Prostate gland (tissue), 1 donor: ENCODE measurements around the gene VIPR2.

Experiments
- POLR2A ChIP-seq: fragments of 450-650 bp; IDR thresholded peaks from one replicate; pipeline ENCODE4 v1.6.1; 2016; ENCODE audit warnings: antibody characterized with exemption, mild to moderate bottlenecking
- POLR2AphosphoS5 ChIP-seq: sonication (generic); formaldehyde crosslinking; IDR thresholded peaks from one replicate; pipeline ENCODE4 v1.6.1; 2017; ENCODE audit warnings: antibody characterized with exemption

DNA sequence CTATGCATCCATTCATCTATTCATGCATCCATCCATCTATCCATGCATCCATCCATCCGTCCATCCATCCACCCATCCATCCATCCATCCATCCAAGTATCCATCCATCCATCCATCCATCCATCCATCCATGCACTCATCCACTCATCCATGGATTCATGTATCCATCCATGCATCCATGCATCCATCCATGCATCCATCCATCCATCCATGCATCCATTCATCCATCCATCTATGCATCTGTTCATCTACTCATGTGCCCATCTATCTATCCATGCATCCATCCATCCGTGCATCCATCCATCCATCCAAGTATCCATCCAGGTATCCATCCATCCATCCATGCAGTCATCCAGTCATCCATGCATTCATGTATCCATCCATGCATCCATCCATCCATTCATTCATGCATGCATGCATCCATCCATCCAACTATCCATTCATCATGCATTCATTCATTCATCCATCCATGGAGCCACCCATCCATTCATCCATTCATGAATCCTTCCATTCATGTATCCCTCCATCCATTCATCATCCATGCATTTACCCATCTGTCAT, 156.3 kb downstream of the VIPR2 start:
- TF ChIP-seq POLR2AphosphoS5 (no peak), POLR2A (no peak)
